Measurements from ENCODE around the gene RNF213.
"Not testable (repeated sequence)": the region's sequence is repeated elsewhere in the genome, so short reads cannot be mapped to it uniquely, and the experiment has no call there.

The RNF213 gene

DNA sequence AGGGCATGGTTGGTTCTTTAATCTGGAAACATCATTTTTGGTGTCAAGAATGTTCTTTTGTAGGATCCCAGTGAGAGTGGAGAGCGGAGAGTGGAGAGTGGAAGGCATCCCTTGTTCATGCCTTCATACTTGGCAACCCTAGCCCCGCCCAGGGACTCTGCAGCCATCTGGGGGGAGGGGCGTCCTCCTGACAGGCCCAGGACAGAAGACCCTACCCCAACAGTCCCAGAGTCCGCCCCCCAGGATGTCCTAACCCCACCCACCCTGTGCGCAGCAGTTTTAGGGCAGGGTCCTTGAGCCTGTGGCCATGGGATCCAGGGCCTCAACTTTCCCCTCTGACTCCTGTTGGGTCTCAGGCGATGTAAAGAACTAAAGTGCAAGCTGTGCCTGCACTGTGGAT lies 36.0 kb upstream of the RNF213 start:
- no peak for DNase-seq

DNA sequence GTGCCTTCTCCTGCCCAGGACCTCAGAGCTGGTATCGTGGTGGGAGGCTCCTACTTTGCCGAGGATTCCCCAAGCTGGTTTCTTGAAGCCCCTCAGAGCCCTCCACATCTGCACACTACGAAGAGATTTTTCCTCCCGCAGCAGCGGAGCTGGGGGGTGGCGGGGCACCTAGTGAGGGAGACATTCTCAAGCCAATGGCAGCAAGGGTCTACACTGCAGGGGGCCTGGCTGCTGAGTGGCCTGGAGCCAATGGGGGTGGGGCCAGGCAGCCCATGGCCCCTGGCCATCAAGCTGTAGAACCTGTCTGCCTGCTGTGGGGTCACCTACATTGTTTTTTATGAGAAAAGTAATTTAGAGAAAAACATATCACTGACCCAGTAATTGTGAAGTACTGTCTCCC lies 35.4 kb upstream of the RNF213 start:
- no peak for DNase-seq

GRCh38 chr17:80227156-80227555 lies 33.5 kb upstream of the RNF213 start:
- DNase-seq = no peak

GRCh38 chr17:80227666-80228065 lies 33.0 kb upstream of the RNF213 start:
- DNase-seq = no peak

DNA sequence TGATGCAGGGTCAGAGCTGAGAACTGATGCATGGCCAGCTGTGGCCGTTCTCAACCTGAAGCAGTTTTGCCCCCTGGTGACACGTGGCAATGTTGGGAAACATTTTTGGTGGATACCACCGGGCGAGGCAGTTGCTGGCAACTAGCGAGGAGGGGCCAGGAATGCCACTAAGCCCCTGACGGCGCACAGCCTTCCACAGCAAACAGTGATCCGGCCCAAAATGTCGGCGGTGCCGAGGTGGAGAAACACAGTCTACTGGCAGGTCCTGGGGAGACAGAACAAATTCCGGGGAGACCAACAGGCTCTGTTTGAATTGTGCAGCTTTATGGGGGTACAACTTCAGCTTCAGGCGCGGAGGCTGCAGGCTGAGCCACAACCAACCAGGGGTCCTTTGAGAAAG lies 32.2 kb upstream of the RNF213 start:
- DNase-seq = no peak

- no peak for DNase-seq
These were observed 31.6 kb upstream of the RNF213 start for GRCh38 chr17:80229011-80229410.

DNA sequence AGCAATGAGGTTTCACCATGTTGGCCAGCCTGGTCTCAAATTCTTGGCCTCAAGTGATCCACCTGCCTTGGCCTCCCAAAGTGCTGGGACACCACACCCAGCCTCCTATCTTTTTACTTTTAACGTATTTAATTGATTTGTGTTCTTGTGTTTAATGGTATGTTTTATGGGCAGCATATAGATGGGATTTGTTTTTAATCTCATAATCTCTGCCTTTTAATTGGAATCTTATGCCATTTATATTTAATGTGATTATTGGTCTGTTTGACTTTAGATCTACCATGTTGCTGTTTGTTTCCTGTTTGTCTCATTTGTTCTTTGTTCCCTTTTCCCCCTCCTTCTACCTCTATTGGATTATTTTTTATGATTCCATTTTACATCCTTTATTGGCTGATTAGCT lies 28.2 kb upstream of the RNF213 start:
- DNase-seq = no peak

- DNase-seq = no peak
These were observed 27.4 kb upstream of the RNF213 start for GRCh38 chr17:80233202-80233601.

DNA sequence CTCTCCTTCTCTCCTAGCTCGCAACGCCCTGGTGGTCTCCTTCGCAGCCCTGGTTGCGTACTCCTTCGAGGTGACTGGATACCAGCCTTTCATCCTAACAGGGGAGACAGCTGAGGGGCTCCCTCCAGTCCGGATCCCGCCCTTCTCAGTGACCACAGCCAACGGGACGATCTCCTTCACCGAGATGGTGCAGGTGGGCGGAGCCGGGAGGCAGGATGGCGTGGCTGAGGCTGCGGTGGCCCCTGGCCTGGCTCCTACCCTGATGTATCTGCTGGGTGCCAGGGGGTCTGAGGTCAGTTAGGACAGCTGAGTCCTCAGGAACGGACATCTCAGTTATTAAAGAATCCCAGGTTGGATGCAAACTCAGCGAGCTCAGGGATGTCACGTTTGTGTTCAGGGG lies 23.7 kb upstream of the RNF213 start:
- DNase-seq = no peak

DNA sequence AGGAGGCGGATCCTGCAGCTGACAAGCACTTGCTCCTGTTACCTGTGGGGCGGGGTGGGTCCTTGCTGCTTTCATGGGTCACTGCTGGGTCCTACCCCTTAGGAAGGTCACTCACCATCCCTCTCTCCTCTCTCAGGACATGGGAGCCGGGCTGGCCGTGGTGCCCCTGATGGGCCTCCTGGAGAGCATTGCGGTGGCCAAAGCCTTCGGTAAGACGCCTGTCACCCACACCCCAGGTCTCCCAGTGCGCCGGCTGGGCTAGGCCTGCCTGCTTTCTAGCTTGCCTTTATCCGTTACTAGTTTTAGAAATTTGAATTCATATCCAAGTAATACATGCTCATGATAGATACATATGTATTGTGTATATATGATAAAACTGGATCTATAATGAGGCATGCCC lies 23.3 kb upstream of the RNF213 start:
- DNase-seq = no peak

GRCh38 chr17:80242505-80242904 lies 18.1 kb upstream of the RNF213 start:
- DNase-seq = no peak

- no peak for DNase-seq
These were observed 16.9 kb upstream of the RNF213 start for GRCh38 chr17:80243526-80244433.

DNA sequence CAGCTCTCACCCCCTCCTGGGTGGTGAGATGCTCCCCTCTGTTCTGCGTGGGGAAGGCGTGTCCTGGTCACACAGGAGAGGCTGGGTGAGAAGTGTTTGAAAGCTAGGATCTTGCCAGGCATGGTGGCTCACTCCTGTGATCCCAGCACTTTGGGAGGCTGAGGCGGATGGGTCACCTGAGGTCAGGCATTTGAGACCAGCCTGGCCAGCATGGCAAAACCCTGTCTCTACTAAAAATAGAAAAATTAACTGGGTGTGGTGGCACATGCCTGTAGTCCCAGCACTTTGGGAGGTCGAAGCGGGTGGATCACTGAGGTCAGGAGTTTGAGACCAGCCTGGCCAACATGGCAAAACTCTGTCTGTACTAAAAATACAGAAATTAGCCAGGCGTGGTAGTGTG lies 16.2 kb upstream of the RNF213 start:
- DNase-seq = not testable (repeated sequence)

GRCh38 chr17:80244871-80245509 lies 15.7 kb upstream of the RNF213 start:
- DNase-seq = no peak

DNA sequence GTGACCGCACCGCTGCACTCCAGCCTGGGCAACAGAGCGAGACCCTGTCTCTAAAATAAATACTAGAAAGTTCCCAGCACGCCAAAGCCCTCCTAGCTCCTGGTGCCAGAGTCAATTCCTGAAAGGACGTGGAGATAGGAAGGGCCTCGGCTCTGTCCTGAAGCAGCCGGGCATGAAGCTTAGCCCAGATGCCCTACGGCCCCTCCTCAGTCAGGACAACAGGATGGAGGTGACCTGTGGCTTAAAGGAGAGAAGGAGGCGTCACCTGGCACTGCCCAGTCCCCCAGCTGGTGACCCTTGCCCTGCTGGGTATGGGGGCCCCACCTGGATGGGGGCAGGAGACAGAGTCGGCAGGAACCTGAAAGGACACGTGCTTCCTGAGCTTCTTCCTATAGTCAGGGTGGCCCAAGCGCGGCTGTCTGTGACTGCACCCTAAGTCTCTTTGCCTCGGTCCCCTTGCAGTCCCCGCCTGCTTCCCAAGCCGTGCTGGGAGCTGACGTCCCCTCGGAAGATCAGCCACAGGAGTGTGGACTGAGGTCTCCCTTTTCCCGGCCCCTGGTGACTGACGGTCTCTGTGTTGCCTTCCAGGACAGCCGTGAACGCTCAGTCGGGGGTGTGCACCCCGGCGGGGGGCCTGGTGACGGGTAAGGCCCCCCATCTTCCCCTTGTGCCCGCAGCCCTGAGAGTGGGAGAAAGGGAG lies 14.9 kb upstream of the RNF213 start:
- DNase-seq = no peak

- no peak for DNase-seq
These were observed 14.4 kb upstream of the RNF213 start for GRCh38 chr17:80246266-80246681.

DNA sequence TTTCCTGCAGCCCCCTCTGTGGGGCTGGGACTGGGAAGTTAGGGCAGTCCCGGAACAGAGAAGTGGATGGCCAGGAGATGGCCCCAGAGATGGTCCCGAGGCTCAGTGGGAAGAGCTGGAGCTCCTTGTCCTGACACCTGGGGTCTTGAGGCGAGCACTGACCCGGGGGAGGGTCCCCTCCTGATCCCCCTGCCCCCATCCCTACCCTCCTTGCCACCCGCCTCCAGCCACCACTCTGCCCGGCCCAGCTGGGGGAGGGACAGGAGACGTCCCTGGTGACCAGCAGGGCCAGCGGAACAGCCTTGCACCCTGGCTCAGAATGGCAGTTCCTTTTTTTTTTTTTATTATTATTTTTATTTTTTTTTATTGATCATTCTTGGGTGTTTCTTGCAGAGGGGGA lies 13.9 kb upstream of the RNF213 start:
- DNase-seq = no peak

GRCh38 chr17:80247561-80247960 lies 13.1 kb upstream of the RNF213 start:
- no peak for DNase-seq

GRCh38 chr17:80248001-80248893 lies 12.4 kb upstream of the RNF213 start:
- DNase-seq = no peak

- DNase-seq = no peak
These were observed 11.6 kb upstream of the RNF213 start for GRCh38 chr17:80248894-80249710.

DNA sequence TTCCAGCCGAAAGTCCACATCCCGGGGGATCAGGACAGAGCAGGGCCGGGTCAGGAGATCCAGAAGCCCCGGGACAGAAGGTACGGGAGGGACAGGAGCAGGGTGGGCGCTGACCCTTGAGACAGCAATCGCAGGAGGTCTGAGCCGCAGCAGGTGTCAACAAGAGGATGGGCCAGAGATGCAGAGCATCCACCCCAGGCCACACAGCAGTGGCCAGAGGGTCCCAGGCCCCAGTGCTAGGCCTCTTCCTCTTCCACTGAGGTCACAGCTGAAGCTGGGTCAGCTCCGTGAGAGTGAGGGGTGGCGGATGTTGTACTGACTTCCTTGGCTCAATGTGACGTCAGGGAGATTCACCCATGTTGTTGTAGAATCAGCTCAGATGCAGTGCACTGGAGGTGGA lies 8.7 kb upstream of the RNF213 start:
- DNase-seq = no peak

- peak; percentile 39 for DNase-seq
These were observed 7.8 kb upstream of the RNF213 start for GRCh38 chr17:80252871-80253270.

Data from NCI-H2227 treated with DMSO at 0.1 percent for 48 hours (cell line).